Parathyroid adenoma (tissue), 2 donors: ENCODE results near the gene LAMB1.
A peak's percentile ranks its signal among the peaks of the same experiment; 100 is the strongest.

Experiments
- H2AFZ ChIP-seq: fragments of 300-600 bp; sonication (generic); one replicate; pipeline ENCODE4 v1.7.0; 2017; ENCODE audit warnings: antibody characterized with exemption, mild to moderate bottlenecking
- H3K27ac ChIP-seq: fragments of 300-600 bp; sonication (generic); one replicate; pipeline ENCODE4 v1.7.0; 2017
- H3K27me3 ChIP-seq: fragments of 300-600 bp; sonication (generic); one replicate; pipeline ENCODE4 v1.7.0; 2017; ENCODE audit warnings: low read length; ENCODE audit not compliant: control insufficient read depth, insufficient read depth
- H3K36me3 ChIP-seq: fragments of 300-600 bp; sonication (generic); one replicate; pipeline ENCODE4 v1.7.0; 2017; ENCODE audit warnings: low read length; ENCODE audit not compliant: control insufficient read depth, insufficient read depth
- H3K4me1 ChIP-seq: fragments of 300-600 bp; sonication (generic); one replicate; pipeline ENCODE4 v1.7.0; 2017; ENCODE audit warnings: control low read depth
- H3K4me2 ChIP-seq: fragments of 300-600 bp; sonication (generic); one replicate; pipeline ENCODE4 v1.7.0; 2017; ENCODE audit warnings: low read length
- H3K4me3 ChIP-seq: fragments of 300-600 bp; sonication (generic); one replicate; pipeline ENCODE4 v1.7.0; 2017; ENCODE audit warnings: low read depth, low read length
- H3K79me2 ChIP-seq: fragments of 300-600 bp; sonication (generic); one replicate; pipeline ENCODE4 v1.7.0; 2017; ENCODE audit warnings: control low read depth
- H3K9ac ChIP-seq: fragments of 300-600 bp; sonication (generic); one replicate; pipeline ENCODE4 v1.7.0; 2017; ENCODE audit warnings: mild to moderate bottlenecking
- H3K9me3 ChIP-seq: fragments of 300-600 bp; sonication (generic); one replicate; pipeline ENCODE4 v1.7.0; 2017; ENCODE audit warnings: low read length; ENCODE audit not compliant: control insufficient read depth
- CTCF ChIP-seq: fragments of 300-600 bp; sonication (generic); IDR thresholded peaks from one replicate; pipeline ENCODE4 v1.7.0; 2017; ENCODE audit warnings: antibody characterized with exemption, mild to moderate bottlenecking
- donor health status: primary hyperparathyroidism.

The LAMB1 gene

GRCh38 chr7:108030516-108030915 lies 27.6 kb upstream of the LAMB1 start:
- peaks cover 14% of the 10 kb centered on the region for H3K4me1 ChIP-seq
- no peak overlapping the region for H3K4me3 ChIP-seq
- no peaks in the 10 kb centered on the region for H3K27me3 ChIP-seq
- H3K9me3 ChIP-seq: no peaks in the 10 kb centered on the region
- H2AFZ ChIP-seq: no peak overlapping the region
- H3K4me2 ChIP-seq: no peak overlapping the region
- no peaks in the 10 kb centered on the region for H3K36me3 ChIP-seq
- no peak overlapping the region for H3K9ac ChIP-seq
- no peak for TF ChIP-seq CTCF
- H3K79me2 ChIP-seq: no peaks in the 10 kb centered on the region
- H3K27ac ChIP-seq: no peak overlapping the region

GRCh38 chr7:108029034-108029433 lies 26.1 kb upstream of the LAMB1 start:
- TF ChIP-seq CTCF: no peak
- H2AFZ ChIP-seq: no peak overlapping the region
- no peak overlapping the region for H3K9ac ChIP-seq
- peaks cover 8% of the 10 kb centered on the region for H3K4me1 ChIP-seq
- no peak overlapping the region for H3K4me3 ChIP-seq
- no peaks in the 10 kb centered on the region for H3K9me3 ChIP-seq
- no peak overlapping the region for H3K4me2 ChIP-seq
- H3K36me3 ChIP-seq: no peaks in the 10 kb centered on the region
- H3K27me3 ChIP-seq: no peaks in the 10 kb centered on the region
- H3K79me2 ChIP-seq: no peaks in the 10 kb centered on the region
- no peak overlapping the region for H3K27ac ChIP-seq

GRCh38 chr7:108028111-108028510 lies 25.1 kb upstream of the LAMB1 start:
- no peak for TF ChIP-seq CTCF
- H3K36me3 ChIP-seq: no peaks in the 10 kb centered on the region
- no peaks in the 10 kb centered on the region for H3K27me3 ChIP-seq
- no peak overlapping the region for H3K9ac ChIP-seq
- no peak overlapping the region for H3K4me3 ChIP-seq
- no peak overlapping the region for H2AFZ ChIP-seq
- H3K79me2 ChIP-seq: no peaks in the 10 kb centered on the region
- H3K4me2 ChIP-seq: no peak overlapping the region
- H3K4me1 ChIP-seq: peaks cover under 1% of the 10 kb centered on the region
- no peak overlapping the region for H3K27ac ChIP-seq
- no peaks in the 10 kb centered on the region for H3K9me3 ChIP-seq

GRCh38 chr7:108027239-108027638 lies 24.3 kb upstream of the LAMB1 start:
- Histone ChIP-seq H2AFZ (no peak overlapping the region), H3K79me2 (no peaks in the 10 kb centered on the region), H3K4me1 (no peaks in the 10 kb centered on the region), H3K4me2 (no peak overlapping the region), H3K27ac (no peak overlapping the region), H3K9me3 (no peaks in the 10 kb centered on the region), H3K4me3 (no peak overlapping the region), H3K27me3 (no peaks in the 10 kb centered on the region), H3K9ac (no peak overlapping the region), H3K36me3 (no peaks in the 10 kb centered on the region)
- TF ChIP-seq CTCF: no peak

- Histone ChIP-seq H3K79me2 (no peaks in the 10 kb centered on the region), H3K4me1 (no peaks in the 10 kb centered on the region), H3K9ac (no peak overlapping the region), H3K9me3 (no peaks in the 10 kb centered on the region), H3K4me2 (no peak overlapping the region), H3K27ac (no peak overlapping the region), H2AFZ (peak overlapping the region; percentile 24), H3K4me3 (no peak overlapping the region), H3K36me3 (no peaks in the 10 kb centered on the region), H3K27me3 (no peaks in the 10 kb centered on the region)
- TF ChIP-seq CTCF: no peak
Observed at GRCh38 chr7:108026647-108027046, 23.7 kb upstream of the LAMB1 start.
